ENCODE measurements around the gene NUP98. TPM values are rescaled to one million over a fixed set of nuclear protein-coding genes. Genes with fewer than 3 reads are reported as not detected.
A peak's percentile ranks its signal among the peaks of the same experiment; 100 is the strongest.

NUP98 gene
- total RNA-seq, 4 donors from 2014 or later: 91.5 to 122 (median 115) TPM

- Histone ChIP-seq H3K4me1 (no peaks in the 10 kb centered on the region), H3K4me3 (no peak overlapping the region), H3K27ac (no peak overlapping the region), H3K9me3 (no peaks in the 10 kb centered on the region), H3K27me3 (no peaks in the 10 kb centered on the region), H3K36me3 (peaks cover 76% of the 10 kb centered on the region)
- WGBS: 100% methylated on average over 4 of the region's 89 CpGs
- TF ChIP-seq EP300 (IDR thresholded peaks at IDR 0.05): no peak
- no peak for TF ChIP-seq POLR2A (IDR thresholded peaks at IDR 0.05)
- TF ChIP-seq, protein P1, sequence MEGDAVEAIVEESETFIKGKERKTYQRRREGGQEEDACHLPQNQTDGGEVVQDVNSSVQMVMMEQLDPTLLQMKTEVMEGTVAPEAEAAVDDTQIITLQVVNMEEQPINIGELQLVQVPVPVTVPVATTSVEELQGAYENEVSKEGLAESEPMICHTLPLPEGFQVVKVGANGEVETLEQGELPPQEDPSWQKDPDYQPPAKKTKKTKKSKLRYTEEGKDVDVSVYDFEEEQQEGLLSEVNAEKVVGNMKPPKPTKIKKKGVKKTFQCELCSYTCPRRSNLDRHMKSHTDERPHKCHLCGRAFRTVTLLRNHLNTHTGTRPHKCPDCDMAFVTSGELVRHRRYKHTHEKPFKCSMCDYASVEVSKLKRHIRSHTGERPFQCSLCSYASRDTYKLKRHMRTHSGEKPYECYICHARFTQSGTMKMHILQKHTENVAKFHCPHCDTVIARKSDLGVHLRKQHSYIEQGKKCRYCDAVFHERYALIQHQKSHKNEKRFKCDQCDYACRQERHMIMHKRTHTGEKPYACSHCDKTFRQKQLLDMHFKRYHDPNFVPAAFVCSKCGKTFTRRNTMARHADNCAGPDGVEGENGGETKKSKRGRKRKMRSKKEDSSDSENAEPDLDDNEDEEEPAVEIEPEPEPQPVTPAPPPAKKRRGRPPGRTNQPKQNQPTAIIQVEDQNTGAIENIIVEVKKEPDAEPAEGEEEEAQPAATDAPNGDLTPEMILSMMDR (IDR thresholded peaks at IDR 0.05): no peak
- TF ChIP-seq POLR2AphosphoS5 (IDR thresholded peaks at IDR 0.05): no peak
- peak in 1 of 2 donors; percentile 62 for DNase-seq (ENCODE audit: low spot score in 2 of 2)
Measured at GRCh38 chr11:3667149-3668035, 130.0 kb downstream of the NUP98 start.

- Histone ChIP-seq H3K9me3 (no peaks in the 10 kb centered on the region), H3K4me3 (no peak overlapping the region), H3K4me1 (no peaks in the 10 kb centered on the region), H3K27me3 (no peaks in the 10 kb centered on the region), H3K36me3 (peaks cover 64% of the 10 kb centered on the region), H3K27ac (no peak overlapping the region)
- no peak for DNase-seq (ENCODE audit: low spot score in 2 of 2)
- no peak for TF ChIP-seq EP300 (IDR thresholded peaks at IDR 0.05)
- no peak for TF ChIP-seq POLR2AphosphoS5 (IDR thresholded peaks at IDR 0.05)
- no peak for TF ChIP-seq POLR2A (IDR thresholded peaks at IDR 0.05)
- TF ChIP-seq, protein P1 (IDR thresholded peaks at IDR 0.05): no peak
- WGBS: 100% methylated on average over 9 of the region's 17 CpGs
Measured at GRCh38 chr11:3666023-3666530, 131.3 kb downstream of the NUP98 start.

DNA sequence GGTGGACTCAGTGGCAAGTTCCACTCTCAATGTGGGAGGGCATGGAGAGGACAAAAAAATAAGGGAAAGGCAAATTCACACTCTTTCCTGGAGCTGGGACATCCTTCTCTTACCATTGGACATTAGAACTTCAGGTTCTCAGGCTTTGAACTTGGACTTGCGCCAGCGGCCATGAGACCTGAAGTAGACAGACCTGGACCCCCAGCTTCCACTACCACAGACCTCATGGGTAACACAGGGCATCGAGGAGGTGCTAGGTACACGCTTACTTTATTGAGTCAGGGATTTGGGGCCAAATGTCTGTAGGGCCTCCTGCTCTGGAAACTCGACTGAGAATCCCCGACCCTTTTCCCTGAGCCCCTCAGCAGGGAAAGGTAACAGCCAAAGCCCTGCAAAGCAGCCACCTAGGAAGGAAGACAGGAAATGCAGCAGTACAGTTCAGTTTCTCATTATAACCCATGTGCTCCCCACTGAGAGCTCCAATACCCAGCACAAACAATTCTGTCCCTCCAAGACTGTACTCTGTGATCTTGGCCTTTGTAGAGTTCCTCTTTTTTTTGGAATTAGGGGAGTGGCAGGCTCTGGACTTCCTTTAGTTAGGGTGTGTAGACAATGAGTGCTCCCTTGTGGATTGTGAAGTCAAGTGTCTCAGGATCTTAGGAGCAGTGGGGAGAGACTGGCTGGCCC lies 131.9 kb downstream of the NUP98 start:
- Histone ChIP-seq H3K9me3 (no peaks in the 10 kb centered on the region), H3K36me3 (peaks cover 58% of the 10 kb centered on the region), H3K4me3 (no peak overlapping the region), H3K27ac (no peak overlapping the region), H3K4me1 (no peaks in the 10 kb centered on the region), H3K27me3 (no peaks in the 10 kb centered on the region)
- WGBS: 89% methylated on average over 6 of the region's 6 CpGs
- DNase-seq (ENCODE audit: low spot score in 2 of 2): no peak
- TF ChIP-seq, protein P1 (IDR thresholded peaks at IDR 0.05): no peak
- TF ChIP-seq POLR2AphosphoS5 (IDR thresholded peaks at IDR 0.05) (no peak), EP300 (IDR thresholded peaks at IDR 0.05) (no peak), POLR2A (IDR thresholded peaks at IDR 0.05) (no peak)

- peak in 1 of 2 donors; percentile 69 for DNase-seq (ENCODE audit: low spot score in 2 of 2)
- TF ChIP-seq, protein P1 (IDR thresholded peaks at IDR 0.05): no peak
- no peak for TF ChIP-seq POLR2A (IDR thresholded peaks at IDR 0.05)
- WGBS: 79% methylated on average over 10 of the region's 10 CpGs
- Histone ChIP-seq H3K4me1 (no peaks in the 10 kb centered on the region), H3K27ac (no peak overlapping the region), H3K9me3 (no peaks in the 10 kb centered on the region), H3K4me3 (no peak overlapping the region), H3K27me3 (no peaks in the 10 kb centered on the region), H3K36me3 (peaks cover 45% of the 10 kb centered on the region)
Measured at GRCh38 chr11:3664032-3664630, 133.2 kb downstream of the NUP98 start.

DNA sequence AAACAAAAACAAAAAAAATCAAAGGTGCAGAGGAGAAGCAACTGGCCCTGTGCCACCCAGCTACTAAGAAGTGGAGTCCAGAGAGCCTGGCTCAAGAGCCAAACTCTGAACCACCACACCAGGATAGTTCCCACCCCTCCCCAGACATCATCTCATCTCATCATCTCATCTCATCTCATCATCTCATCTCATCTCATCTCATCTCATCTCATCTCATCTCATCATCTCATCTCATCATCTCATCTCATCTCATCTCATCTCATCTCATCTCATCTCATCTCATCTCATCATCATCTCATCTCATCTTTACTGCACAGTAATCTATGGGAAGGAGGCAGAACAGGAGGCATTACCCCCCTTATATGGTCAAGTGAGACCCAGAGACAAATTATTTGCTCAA lies 134.5 kb downstream of the NUP98 start:
- TF ChIP-seq POLR2A (IDR thresholded peaks at IDR 0.05) (no peak), EP300 (IDR thresholded peaks at IDR 0.05) (no peak), POLR2AphosphoS5 (IDR thresholded peaks at IDR 0.05) (no peak)
- TF ChIP-seq, protein P1 (IDR thresholded peaks at IDR 0.05): no peak
- H3K4me3 ChIP-seq: no peak overlapping the region
- H3K27me3 ChIP-seq: no peaks in the 10 kb centered on the region
- no peaks in the 10 kb centered on the region for H3K9me3 ChIP-seq
- no peak overlapping the region for H3K27ac ChIP-seq
- peak in 1 of 2 donors; percentile 32 for DNase-seq (ENCODE audit: low spot score in 2 of 2)
- H3K36me3 ChIP-seq: peaks cover 32% of the 10 kb centered on the region
- no peaks in the 10 kb centered on the region for H3K4me1 ChIP-seq
